ENCODE results near the gene MCFD2. TPM values are rescaled to one million over a fixed set of nuclear protein-coding genes. Genes with fewer than 3 reads are reported as not detected.

Gene MCFD2
- total RNA-seq, 4 donors from 2014 or later: 61.9 to 89.5 (median 74.2) TPM

DNA sequence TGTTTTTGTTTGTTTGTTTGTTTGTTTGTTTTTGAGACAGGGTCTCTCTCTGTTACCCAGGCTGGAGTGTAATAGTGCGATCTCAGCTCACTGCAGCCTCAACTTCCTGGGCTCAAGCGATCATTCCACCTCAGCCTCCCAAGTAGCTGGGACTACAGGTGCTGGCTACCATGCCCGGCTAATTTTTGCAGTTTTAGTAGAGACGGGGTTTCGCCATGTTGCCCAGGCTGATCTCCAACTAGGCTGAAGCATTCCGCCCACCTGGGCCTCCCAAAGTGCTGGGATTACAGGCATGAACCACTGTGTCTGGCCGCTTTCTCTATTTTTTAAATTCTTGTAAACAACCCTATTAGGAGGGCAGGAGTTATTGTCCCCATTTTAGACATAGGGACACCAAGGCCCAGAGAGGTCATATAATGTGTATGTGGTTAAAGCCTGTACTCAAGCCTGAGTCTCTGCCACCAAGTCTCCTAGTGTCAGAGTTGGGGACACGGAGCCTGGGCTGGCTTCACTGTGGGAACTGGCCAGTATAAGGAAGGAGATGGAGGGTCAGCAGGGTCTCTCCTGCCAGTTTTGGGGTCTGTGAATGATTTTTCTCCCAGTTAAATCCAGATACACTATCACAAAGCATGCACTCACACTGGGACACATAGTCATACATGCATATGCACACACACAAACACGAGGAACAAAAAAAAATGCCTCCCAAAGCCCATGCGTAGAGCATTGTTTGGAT, 27.5 kb upstream of the MCFD2 start:
- Histone ChIP-seq H3K27ac (replicated peaks in 1 of 4) (peak overlapping the region; percentile 93 to 99 (median 96)), H3K36me3 (peaks cover 0 to 8% (median 3%) of the 10 kb centered on the region in 4 donors), H3K9me3 (no peaks in the 10 kb centered on the region), H3K4me1 (peaks cover 22 to 52% (median 48%) of the 10 kb centered on the region in 4 donors), H3K4me3 (peak overlapping the region; percentile 87 to 96 (median 92)), H3K27me3 (no peaks in the 10 kb centered on the region)
- 88% methylated on average over 10 of the region's 10 CpGs for WGBS
- TF ChIP-seq EP300 (IDR thresholded peaks at IDR 0.05) (no peak), POLR2AphosphoS5 (IDR thresholded peaks at IDR 0.05) (no peak), POLR2A (IDR thresholded peaks at IDR 0.05; ENCODE audit: low read depth) (no peak)
- TF ChIP-seq, protein P1, sequence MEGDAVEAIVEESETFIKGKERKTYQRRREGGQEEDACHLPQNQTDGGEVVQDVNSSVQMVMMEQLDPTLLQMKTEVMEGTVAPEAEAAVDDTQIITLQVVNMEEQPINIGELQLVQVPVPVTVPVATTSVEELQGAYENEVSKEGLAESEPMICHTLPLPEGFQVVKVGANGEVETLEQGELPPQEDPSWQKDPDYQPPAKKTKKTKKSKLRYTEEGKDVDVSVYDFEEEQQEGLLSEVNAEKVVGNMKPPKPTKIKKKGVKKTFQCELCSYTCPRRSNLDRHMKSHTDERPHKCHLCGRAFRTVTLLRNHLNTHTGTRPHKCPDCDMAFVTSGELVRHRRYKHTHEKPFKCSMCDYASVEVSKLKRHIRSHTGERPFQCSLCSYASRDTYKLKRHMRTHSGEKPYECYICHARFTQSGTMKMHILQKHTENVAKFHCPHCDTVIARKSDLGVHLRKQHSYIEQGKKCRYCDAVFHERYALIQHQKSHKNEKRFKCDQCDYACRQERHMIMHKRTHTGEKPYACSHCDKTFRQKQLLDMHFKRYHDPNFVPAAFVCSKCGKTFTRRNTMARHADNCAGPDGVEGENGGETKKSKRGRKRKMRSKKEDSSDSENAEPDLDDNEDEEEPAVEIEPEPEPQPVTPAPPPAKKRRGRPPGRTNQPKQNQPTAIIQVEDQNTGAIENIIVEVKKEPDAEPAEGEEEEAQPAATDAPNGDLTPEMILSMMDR (IDR thresholded peaks at IDR 0.05): no peak
- DNase-seq (ENCODE audit: extremely low spot score): no peak
- intact Hi-C loops (cut with DNase I): no loop called here

DNA sequence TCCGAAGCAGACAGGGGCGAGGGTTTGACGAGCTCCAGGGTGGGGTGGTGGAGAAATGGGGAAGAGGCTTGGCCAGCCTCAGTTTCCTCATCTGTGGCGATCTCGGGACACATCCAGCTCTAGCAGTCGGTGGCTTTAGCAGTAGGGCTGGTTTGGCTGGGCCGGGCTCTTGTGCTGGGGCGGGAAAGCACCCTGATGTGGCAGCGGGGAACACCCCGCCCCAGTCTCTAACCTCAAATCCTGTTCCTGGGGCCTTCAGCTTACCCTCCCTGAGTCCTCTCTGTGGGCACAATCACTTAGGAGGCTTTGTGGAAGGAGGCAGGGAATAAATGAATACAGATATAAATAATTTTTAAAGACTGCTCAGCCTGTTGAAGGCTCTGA, 26.5 kb upstream of the MCFD2 start:
- 16% methylated on average over 10 of the region's 10 CpGs for WGBS
- H3K9me3 ChIP-seq: no peaks in the 10 kb centered on the region
- peak overlapping the region; percentile 93 to 99 (median 96) for H3K27ac ChIP-seq (replicated peaks in 1 of 4)
- H3K36me3 ChIP-seq: peaks cover 0 to 8% (median 3%) of the 10 kb centered on the region in 4 donors
- peak overlapping the region; percentile 87 to 96 (median 92) for H3K4me3 ChIP-seq
- no peak for DNase-seq (ENCODE audit: extremely low spot score)
- TF ChIP-seq, protein P1 (IDR thresholded peaks at IDR 0.05): no peak
- TF ChIP-seq POLR2A (IDR thresholded peaks at IDR 0.05; ENCODE audit: low read depth) (no peak), POLR2AphosphoS5 (IDR thresholded peaks at IDR 0.05) (no peak), EP300 (IDR thresholded peaks at IDR 0.05) (no peak)
- H3K4me1 ChIP-seq: peaks cover 22 to 51% (median 42%) of the 10 kb centered on the region in 4 donors
- intact Hi-C loops (cut with DNase I): no loop called here
- no peaks in the 10 kb centered on the region for H3K27me3 ChIP-seq

GRCh38 chr2:46939626-46940359, 24.2 kb upstream of the MCFD2 start:
- intact Hi-C loops (cut with DNase I): no loop called here
- TF ChIP-seq POLR2AphosphoS5 (IDR thresholded peaks at IDR 0.05): no peak
- TF ChIP-seq, protein P1 (IDR thresholded peaks at IDR 0.05): no peak
- no peak for TF ChIP-seq EP300 (IDR thresholded peaks at IDR 0.05)
- no peak for TF ChIP-seq POLR2A (IDR thresholded peaks at IDR 0.05; ENCODE audit: low read depth)
- H3K27me3 ChIP-seq: no peaks in the 10 kb centered on the region
- H3K4me3 ChIP-seq: peak overlapping the region; percentile 87 to 96 (median 92)
- peaks cover 22 to 41% (median 35%) of the 10 kb centered on the region in 4 donors for H3K4me1 ChIP-seq
- H3K36me3 ChIP-seq: no peaks in the 10 kb centered on the region
- 80% methylated on average over 12 of the region's 13 CpGs for WGBS
- peak overlapping the region; percentile 93 to 99 (median 96) for H3K27ac ChIP-seq (replicated peaks in 1 of 4)
- no peak for DNase-seq (ENCODE audit: extremely low spot score)
- no peaks in the 10 kb centered on the region for H3K9me3 ChIP-seq

- no peaks in the 10 kb centered on the region for H3K9me3 ChIP-seq
- WGBS: 85% methylated on average over 4 of the region's 4 CpGs
- DNase-seq (ENCODE audit: extremely low spot score): no peak
- no peak overlapping the region for H3K4me3 ChIP-seq
- TF ChIP-seq EP300 (IDR thresholded peaks at IDR 0.05): no peak
- TF ChIP-seq, protein P1 (IDR thresholded peaks at IDR 0.05): peak in 1 of 3 experiments; percentile 49
- peaks cover 13 to 20% (median 19%) of the 10 kb centered on the region in 4 donors for H3K4me1 ChIP-seq
- H3K36me3 ChIP-seq: no peaks in the 10 kb centered on the region
- H3K27me3 ChIP-seq: no peaks in the 10 kb centered on the region
- intact Hi-C loops (cut with DNase I): no loop called here
- no peak overlapping the region for H3K27ac ChIP-seq (replicated peaks in 1 of 4)
Observed at GRCh38 chr2:46937471-46937901, 21.9 kb upstream of the MCFD2 start.
